HCT116 (cell line): ENCODE measurements around the gene APAF1. TPM values are rescaled to one million over a fixed set of nuclear protein-coding genes. Genes with fewer than 3 reads are reported as not detected.

Experiments used
- ATAC-seq: fragments of 200-7000 bp; cut with Tn5 transposase; 2 replicates; pipeline ENCODE4 v1.9.1; 2020; ENCODE audit warnings: mild to moderate bottlenecking, moderate library complexity
- BruUV-seq: library from RNA; stranded (reverse); fragments of 400-500 nt; replicated peaks from 2 replicates; lab custom pipeline; 2021; lab: Mats Ljungman, UMichigan
- CTCF ChIA-PET: fragments of 300-600 bp; sonication (Branson Sonifier 250); formaldehyde crosslinking; loops from one replicate; lab custom pipeline; 2021; ENCODE audit warnings: antibody characterized with exemption; lab: Charles Lee
- POLR2A ChIA-PET: fragments of 300-600, 350-600 bp; sonication (Branson Sonifier 250); formaldehyde crosslinking; loops from one replicate; lab custom pipeline; 2021; ENCODE audit warnings: antibody characterized with exemption; lab: Charles Lee
- RAD21 ChIA-PET, 2 experiments: fragments of 300-600 bp; sonication (Branson Sonifier 250); formaldehyde crosslinking; loops; one replicate each; lab custom pipeline; 2023; ENCODE audit warnings: low total read pairs in 2 of 2; ENCODE audit not compliant: uncharacterized antibody in 2 of 2, unreplicated experiment in 2 of 2, low non-redundant PET in 1 of 2; lab: Charles Lee
- DNase-seq: peaks from one replicate; pipeline ENCODE4 v3.0.0-alpha.2; 2010; ENCODE audit warnings: low read depth, low spot score
- H2AFZ ChIP-seq: fragments of 200-600 bp; shearing (Covaris generic), sonication (generic); 2 replicates; pipeline ENCODE4 v1.6.1; 2017; ENCODE audit warnings: low read depth, mixed run types, mixed read lengths, antibody characterized with exemption, low read length; ENCODE audit not compliant: poor library complexity, severe bottlenecking
- H3K27ac ChIP-seq: 2 replicates; pipeline ENCODE4 v1.5.1; 2012; ENCODE audit warnings: low read depth, low read length
- H3K27me3 ChIP-seq: fragments of 200-600 bp; sonication (generic); 2 replicates; pipeline ENCODE4 v1.6.1; 2016; ENCODE audit warnings: mixed run types, low read length, mixed read lengths; ENCODE audit not compliant: insufficient read depth
- H3K36me3 ChIP-seq, 2 experiments: fragments of 200-500 bp in 1 of 2; fragments of 200-600 bp in 1 of 2; sonication (Bioruptor generic) in 1 of 2; sonication (generic) in 1 of 2; 2 replicates each; pipeline versions ENCODE4 v1.5.1 to v1.6.1; 2014 to 2016; ENCODE audit warnings: low read length in 2 of 2, inconsistent platforms in 1 of 2, mixed read lengths in 1 of 2, mixed run types in 1 of 2; ENCODE audit not compliant: insufficient read depth in 2 of 2, control insufficient read depth in 1 of 2
- H3K4me1 ChIP-seq, 2 experiments: fragments of 200-600 bp in 1 of 2; sonication (generic) in 1 of 2; 2 replicates each; pipeline versions ENCODE4 v1.5.1 to v1.6.1; 2012 to 2017; ENCODE audit warnings: low read length in 2 of 2, inconsistent platforms in 1 of 2, mild to moderate bottlenecking in 1 of 2, mixed read lengths in 1 of 2, mixed run types in 1 of 2, moderate library complexity in 1 of 2; ENCODE audit not compliant: insufficient read depth in 2 of 2, control insufficient read depth in 1 of 2
- H3K4me2 ChIP-seq: fragments of 200-600 bp; sonication (generic); 2 replicates; pipeline ENCODE4 v1.6.1; 2017; ENCODE audit warnings: mixed run types, low read length, mixed read lengths
- H3K4me3 ChIP-seq, 2 experiments: fragments of 200-600 bp in 1 of 2; sonication (generic) in 1 of 2; replicated peaks in 1 of 2; 2 replicates each; pipeline ENCODE4 v1.5.1; 2011 to 2016; ENCODE audit warnings: low read length in 2 of 2, control low read depth in 1 of 2, low read depth in 1 of 2, mild to moderate bottlenecking in 1 of 2, mixed read lengths in 1 of 2, mixed run types in 1 of 2
- H3K79me2 ChIP-seq: fragments of 200-600 bp; sonication (generic); 2 replicates; pipeline ENCODE4 v1.6.1; 2017; ENCODE audit warnings: mild to moderate bottlenecking, mixed run types, low read length, moderate library complexity, mixed read lengths; ENCODE audit not compliant: insufficient read depth
- H3K9ac ChIP-seq: fragments of 200-600 bp; sonication (generic); 2 replicates; pipeline ENCODE4 v1.6.1; 2016; ENCODE audit warnings: low read length, mixed read lengths
- H3K9me2 ChIP-seq: fragments of 200-600 bp; sonication (generic), shearing (Covaris generic); 2 replicates; pipeline ENCODE4 v1.6.1; 2017; ENCODE audit warnings: mixed run types, mild to moderate bottlenecking, moderate library complexity; ENCODE audit not compliant: insufficient read depth
- H3K9me3 ChIP-seq, 2 experiments: fragments of 200-500 bp in 1 of 2; fragments of 200-600 bp in 1 of 2; sonication (Bioruptor generic) in 1 of 2; sonication (generic) in 1 of 2; 2 replicates each; pipeline ENCODE4 v1.6.1; 2014 to 2017; ENCODE audit warnings: low read length in 2 of 2, mixed read lengths in 2 of 2, inconsistent platforms in 1 of 2, low read depth in 1 of 2, mild to moderate bottlenecking in 1 of 2, mixed run types in 1 of 2, moderate library complexity in 1 of 2; ENCODE audit not compliant: control insufficient read depth in 1 of 2, insufficient read depth in 1 of 2
- H4K20me1 ChIP-seq: fragments of 200-600 bp; sonication (generic), shearing (Covaris generic); 2 replicates; pipeline ENCODE4 v1.6.1; 2017; ENCODE audit warnings: mixed run types, mild to moderate bottlenecking, moderate library complexity; ENCODE audit not compliant: insufficient read depth
- CBX3 ChIP-seq: IDR thresholded peaks from 2 replicates; pipeline ENCODE4 v1.6.1; 2012; ENCODE audit warnings: low read depth
- CEBPB ChIP-seq: IDR thresholded peaks from 2 replicates; pipeline ENCODE4 v1.6.1; 2012; ENCODE audit warnings: low read depth
- EGR1 ChIP-seq: IDR thresholded peaks from 2 replicates; pipeline ENCODE4 v1.6.1; 2012; ENCODE audit warnings: low read depth
- EZH2phosphoT487 ChIP-seq: fragments of 200-600 bp; IDR thresholded peaks from 2 replicates; pipeline ENCODE4 v1.6.1; 2018; ENCODE audit warnings: antibody characterized with exemption, borderline replicate concordance
- FOSL1 ChIP-seq: IDR thresholded peaks from 2 replicates; pipeline ENCODE4 v1.6.1; 2012; ENCODE audit warnings: low read depth
- JUND ChIP-seq: IDR thresholded peaks from 2 replicates; pipeline ENCODE4 v1.6.1; 2012
- MAX ChIP-seq: IDR thresholded peaks from 2 replicates; pipeline ENCODE4 v1.6.1; 2012
- POLR2A ChIP-seq: IDR thresholded peaks from 2 replicates; pipeline ENCODE4 v1.7.0; 2011; ENCODE audit warnings: borderline replicate concordance; ENCODE audit not compliant: insufficient read depth, insufficient read length; ENCODE audit errors: extremely low read depth
- POLR2AphosphoS5 ChIP-seq: IDR thresholded peaks from 2 replicates; pipeline ENCODE4 v1.6.1; 2011; ENCODE audit warnings: mild to moderate bottlenecking, low read depth, low read length, moderate library complexity
- RAD21 ChIP-seq: IDR thresholded peaks from 2 replicates; pipeline ENCODE4 v1.6.1; 2012; ENCODE audit warnings: low read depth, mild to moderate bottlenecking
- SIN3A ChIP-seq: IDR thresholded peaks from 2 replicates; pipeline ENCODE4 v1.6.1; 2012; ENCODE audit warnings: low read depth
- SRF ChIP-seq: IDR thresholded peaks from 2 replicates; pipeline ENCODE4 v1.6.1; 2012; ENCODE audit warnings: low read depth
- TCF7L2 ChIP-seq: IDR thresholded peaks from 2 replicates; pipeline ENCODE4 v1.7.0; 2011; ENCODE audit warnings: borderline replicate concordance, inconsistent platforms; ENCODE audit not compliant: insufficient read depth, insufficient read length; ENCODE audit errors: extremely low read depth
- ZFX ChIP-seq: fragments of 450-650 bp; IDR thresholded peaks from 2 replicates; pipeline ENCODE4 v1.6.1; 2017
- ZNF274 ChIP-seq: fragments of 200-500 bp; sonication (Bioruptor generic); IDR thresholded peaks from 2 replicates; pipeline ENCODE4 v1.6.1; 2014; ENCODE audit warnings: mild to moderate bottlenecking, low read depth, low read length, inconsistent platforms
- intact Hi-C: fragments of 100-400 bp; cut with micrococcal nuclease; formaldehyde crosslinking; loops from 2 replicates; pipeline ENCODE4 v1.10.0; 2022
- total RNA-seq: library from RNA; stranded (reverse); gene quantifications from one replicate; pipeline ENCODE4 v1.2.1, GENCODE V29; 2021; ENCODE audit not compliant: unreplicated experiment
- TF ChIP-seq, protein P1 (sequence below): IDR thresholded peaks from 2 replicates; pipeline ENCODE4 v1.6.1; 2012; ENCODE audit warnings: low read depth
- TF ChIP-seq, protein P2 (sequence below): IDR thresholded peaks from 2 replicates; pipeline ENCODE4 v1.6.1; 2011; ENCODE audit warnings: mild to moderate bottlenecking, low read length, moderate library complexity; ENCODE audit not compliant: insufficient replicate concordance; ENCODE audit errors: extremely low read depth

Gene APAF1
- total RNA-seq, 1 experiment from 2014 or later, result 13.9 TPM

- Histone ChIP-seq H3K36me3 (no peaks in the 10 kb centered on the region), H3K27me3 (peaks cover 19% of the 10 kb centered on the region; the same call in 1 of the 2 replicates), H3K4me1 (no peaks in the 10 kb centered on the region), H3K27ac (no peak overlapping the region), H3K4me2 (no peak overlapping the region), H3K79me2 (no peaks in the 10 kb centered on the region), H2AFZ (no peak overlapping the region), H3K9ac (no peak overlapping the region), H4K20me1 (no peaks in the 10 kb centered on the region), H3K9me3 (no peaks in the 10 kb centered on the region), H3K4me3 (no peak overlapping the region), H3K9me2 (no peaks in the 10 kb centered on the region)
- no peak for DNase-seq
- ChIA-PET RAD21 (no interaction called here), CTCF (no interaction called here), POLR2A (no interaction called here)
- no peak for ATAC-seq
- no TSS peak for BruUV-seq
- intact Hi-C loops, result no loop called here
- TF ChIP-seq POLR2AphosphoS5, result no peak
- no peak for TF ChIP-seq TCF7L2
- no peak for TF ChIP-seq EGR1
- TF ChIP-seq ZFX, result no peak
- TF ChIP-seq, protein P1, sequence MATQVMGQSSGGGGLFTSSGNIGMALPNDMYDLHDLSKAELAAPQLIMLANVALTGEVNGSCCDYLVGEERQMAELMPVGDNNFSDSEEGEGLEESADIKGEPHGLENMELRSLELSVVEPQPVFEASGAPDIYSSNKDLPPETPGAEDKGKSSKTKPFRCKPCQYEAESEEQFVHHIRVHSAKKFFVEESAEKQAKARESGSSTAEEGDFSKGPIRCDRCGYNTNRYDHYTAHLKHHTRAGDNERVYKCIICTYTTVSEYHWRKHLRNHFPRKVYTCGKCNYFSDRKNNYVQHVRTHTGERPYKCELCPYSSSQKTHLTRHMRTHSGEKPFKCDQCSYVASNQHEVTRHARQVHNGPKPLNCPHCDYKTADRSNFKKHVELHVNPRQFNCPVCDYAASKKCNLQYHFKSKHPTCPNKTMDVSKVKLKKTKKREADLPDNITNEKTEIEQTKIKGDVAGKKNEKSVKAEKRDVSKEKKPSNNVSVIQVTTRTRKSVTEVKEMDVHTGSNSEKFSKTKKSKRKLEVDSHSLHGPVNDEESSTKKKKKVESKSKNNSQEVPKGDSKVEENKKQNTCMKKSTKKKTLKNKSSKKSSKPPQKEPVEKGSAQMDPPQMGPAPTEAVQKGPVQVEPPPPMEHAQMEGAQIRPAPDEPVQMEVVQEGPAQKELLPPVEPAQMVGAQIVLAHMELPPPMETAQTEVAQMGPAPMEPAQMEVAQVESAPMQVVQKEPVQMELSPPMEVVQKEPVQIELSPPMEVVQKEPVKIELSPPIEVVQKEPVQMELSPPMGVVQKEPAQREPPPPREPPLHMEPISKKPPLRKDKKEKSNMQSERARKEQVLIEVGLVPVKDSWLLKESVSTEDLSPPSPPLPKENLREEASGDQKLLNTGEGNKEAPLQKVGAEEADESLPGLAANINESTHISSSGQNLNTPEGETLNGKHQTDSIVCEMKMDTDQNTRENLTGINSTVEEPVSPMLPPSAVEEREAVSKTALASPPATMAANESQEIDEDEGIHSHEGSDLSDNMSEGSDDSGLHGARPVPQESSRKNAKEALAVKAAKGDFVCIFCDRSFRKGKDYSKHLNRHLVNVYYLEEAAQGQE, result no peak
- no peak for TF ChIP-seq CBX3
- TF ChIP-seq POLR2A, result no peak
- TF ChIP-seq FOSL1, result no peak
- TF ChIP-seq CEBPB, result no peak
- no peak for TF ChIP-seq RAD21
- TF ChIP-seq SRF, result no peak
- no peak for TF ChIP-seq SIN3A
- no peak for TF ChIP-seq MAX
- no peak for TF ChIP-seq JUND
- TF ChIP-seq ZNF274, result no peak
- TF ChIP-seq, protein P2, sequence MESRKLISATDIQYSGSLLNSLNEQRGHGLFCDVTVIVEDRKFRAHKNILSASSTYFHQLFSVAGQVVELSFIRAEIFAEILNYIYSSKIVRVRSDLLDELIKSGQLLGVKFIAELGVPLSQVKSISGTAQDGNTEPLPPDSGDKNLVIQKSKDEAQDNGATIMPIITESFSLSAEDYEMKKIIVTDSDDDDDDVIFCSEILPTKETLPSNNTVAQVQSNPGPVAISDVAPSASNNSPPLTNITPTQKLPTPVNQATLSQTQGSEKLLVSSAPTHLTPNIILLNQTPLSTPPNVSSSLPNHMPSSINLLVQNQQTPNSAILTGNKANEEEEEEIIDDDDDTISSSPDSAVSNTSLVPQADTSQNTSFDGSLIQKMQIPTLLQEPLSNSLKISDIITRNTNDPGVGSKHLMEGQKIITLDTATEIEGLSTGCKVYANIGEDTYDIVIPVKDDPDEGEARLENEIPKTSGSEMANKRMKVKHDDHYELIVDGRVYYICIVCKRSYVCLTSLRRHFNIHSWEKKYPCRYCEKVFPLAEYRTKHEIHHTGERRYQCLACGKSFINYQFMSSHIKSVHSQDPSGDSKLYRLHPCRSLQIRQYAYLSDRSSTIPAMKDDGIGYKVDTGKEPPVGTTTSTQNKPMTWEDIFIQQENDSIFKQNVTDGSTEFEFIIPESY, result no peak
- TF ChIP-seq EZH2phosphoT487, result no peak
These were observed 95.7 kb downstream of the APAF1 start for GRCh38 chr12:98740751-98741150.
